ENCODE data around the gene SYNJ2. TPM values are rescaled to one million over a fixed set of nuclear protein-coding genes. Genes with fewer than 3 reads are reported as not detected.

The SYNJ2 gene
- total and polyA plus RNA-seq, 2 experiments from 2014 or later = 20.5 to 28.6 TPM

- Histone ChIP-seq H4K20me1 (ENCODE audit: insufficient read depth) (no peaks in the 10 kb centered on the region), H3K4me3 (no peak overlapping the region), H3K9ac (no peak overlapping the region), H3K79me2 (ENCODE audit: insufficient read depth) (peaks cover 2% of the 10 kb centered on the region; the same call in 1 of the 2 replicates), H2AFZ (no peak overlapping the region), H3K4me2 (ENCODE audit: unreplicated experiment) (no peak overlapping the region), H3K27me3 (replicated peaks; ENCODE audit: insufficient read depth) (no peaks in the 10 kb centered on the region), H3K4me1 (ENCODE audit: insufficient read depth) (no peaks in the 10 kb centered on the region), H3K36me3 (ENCODE audit: low read depth) (peaks cover 14% of the 10 kb centered on the region), H3F3A (ENCODE audit: insufficient read depth) (peaks cover 34% of the 10 kb centered on the region), H3K9me3 (ENCODE audit: low read depth) (no peaks in the 10 kb centered on the region), H3K9me2 (ENCODE audit: insufficient read depth) (no peaks in the 10 kb centered on the region), H3K27ac (no peak overlapping the region)
- no peak for TF ChIP-seq EZH2phosphoT487 (IDR thresholded peaks at IDR 0.05; ENCODE audit: insufficient read depth, low read depth)
- TF ChIP-seq EZH2 (IDR thresholded peaks at IDR 0.05; ENCODE audit: insufficient read depth, poor library complexity, severe bottlenecking) = no peak
- DNase-seq = no peak
- WGBS, 2 experiments (ENCODE audit: low coverage in 1 of 2, low lambda C conversion rate in 2 of 2, missing lambda C conversion rate in 2 of 2) = 92 to 100% methylated on average over 4 of the region's 4 CpGs
- in situ Hi-C loops (cut with MboI) = no loop called here
Measured at GRCh38 chr6:158103228-158103627, 121.6 kb downstream of the SYNJ2 start.

GRCh38 chr6:158104696-158105095 is 123.0 kb downstream of the SYNJ2 start:
- WGBS, 2 experiments (ENCODE audit: low coverage in 1 of 2, low lambda C conversion rate in 2 of 2, missing lambda C conversion rate in 2 of 2) = 93 to 96% methylated on average over 2 of the region's 2 CpGs

GRCh38 chr6:158109748-158110147 is 128.1 kb downstream of the SYNJ2 start:
- Histone ChIP-seq H3K9me2 (ENCODE audit: insufficient read depth) (no peaks in the 10 kb centered on the region), H3K27ac (no peak overlapping the region; the same call in 1 of the 2 replicates), H3K4me2 (ENCODE audit: unreplicated experiment) (no peak overlapping the region), H3K9me3 (ENCODE audit: low read depth) (no peaks in the 10 kb centered on the region), H3K9ac (no peak overlapping the region), H3F3A (ENCODE audit: insufficient read depth) (peaks cover 33% of the 10 kb centered on the region), H3K27me3 (replicated peaks; ENCODE audit: insufficient read depth) (no peaks in the 10 kb centered on the region), H3K4me3 (no peak overlapping the region), H3K4me1 (ENCODE audit: insufficient read depth) (no peaks in the 10 kb centered on the region), H3K79me2 (ENCODE audit: insufficient read depth) (no peaks in the 10 kb centered on the region), H3K36me3 (ENCODE audit: low read depth) (peaks cover 19% of the 10 kb centered on the region; the same call in 1 of the 2 replicates), H4K20me1 (ENCODE audit: insufficient read depth) (no peaks in the 10 kb centered on the region), H2AFZ (no peak overlapping the region)
- in situ Hi-C loops (cut with MboI) = no loop called here
- TF ChIP-seq EZH2phosphoT487 (IDR thresholded peaks at IDR 0.05; ENCODE audit: insufficient read depth, low read depth) (no peak), EZH2 (IDR thresholded peaks at IDR 0.05; ENCODE audit: insufficient read depth, poor library complexity, severe bottlenecking) (no peak)
- 95 to 97% methylated on average over 2 of the region's 2 CpGs for WGBS, 2 experiments (ENCODE audit: low coverage in 1 of 2, low lambda C conversion rate in 2 of 2, missing lambda C conversion rate in 2 of 2)
- peak; percentile 12 for DNase-seq

More at GRCh38 chr6:158104696-158105095, 123.0 kb downstream of the SYNJ2 start:
- in situ Hi-C loops (cut with MboI) = no loop called here
- no peak overlapping the region for H3K27ac ChIP-seq
- H2AFZ ChIP-seq = no peak overlapping the region
- no peaks in the 10 kb centered on the region for H3K9me3 ChIP-seq (ENCODE audit: low read depth)
- H3K36me3 ChIP-seq (ENCODE audit: low read depth) = peaks cover 5% of the 10 kb centered on the region
- TF ChIP-seq EZH2phosphoT487 (IDR thresholded peaks at IDR 0.05; ENCODE audit: insufficient read depth, low read depth) (no peak), EZH2 (IDR thresholded peaks at IDR 0.05; ENCODE audit: insufficient read depth, poor library complexity, severe bottlenecking) (no peak)
- no peak for DNase-seq
- no peaks in the 10 kb centered on the region for H3K9me2 ChIP-seq (ENCODE audit: insufficient read depth)
- H3K79me2 ChIP-seq (ENCODE audit: insufficient read depth) = no peaks in the 10 kb centered on the region
- H3F3A ChIP-seq (ENCODE audit: insufficient read depth) = peaks cover 25% of the 10 kb centered on the region
- no peaks in the 10 kb centered on the region for H3K27me3 ChIP-seq (replicated peaks; ENCODE audit: insufficient read depth)
- no peaks in the 10 kb centered on the region for H3K4me1 ChIP-seq (ENCODE audit: insufficient read depth)
- no peak overlapping the region for H3K4me2 ChIP-seq (ENCODE audit: unreplicated experiment)
- H3K4me3 ChIP-seq = no peak overlapping the region
- no peak overlapping the region for H3K9ac ChIP-seq
- H4K20me1 ChIP-seq (ENCODE audit: insufficient read depth) = no peaks in the 10 kb centered on the region

- Histone ChIP-seq H2AFZ (no peak overlapping the region), H3K27me3 (replicated peaks; ENCODE audit: insufficient read depth) (no peaks in the 10 kb centered on the region), H3K9me3 (ENCODE audit: low read depth) (no peaks in the 10 kb centered on the region), H3K4me1 (ENCODE audit: insufficient read depth) (no peaks in the 10 kb centered on the region), H3F3A (ENCODE audit: insufficient read depth) (peaks cover 33% of the 10 kb centered on the region), H4K20me1 (ENCODE audit: insufficient read depth) (no peaks in the 10 kb centered on the region), H3K36me3 (ENCODE audit: low read depth) (peaks cover 19% of the 10 kb centered on the region; the same call in 1 of the 2 replicates), H3K9me2 (ENCODE audit: insufficient read depth) (no peaks in the 10 kb centered on the region), H3K27ac (no peak overlapping the region), H3K4me2 (ENCODE audit: unreplicated experiment) (no peak overlapping the region), H3K9ac (no peak overlapping the region), H3K79me2 (ENCODE audit: insufficient read depth) (no peaks in the 10 kb centered on the region), H3K4me3 (no peak overlapping the region)
- TF ChIP-seq EZH2 (IDR thresholded peaks at IDR 0.05; ENCODE audit: insufficient read depth, poor library complexity, severe bottlenecking) = no peak
- no peak for TF ChIP-seq EZH2phosphoT487 (IDR thresholded peaks at IDR 0.05; ENCODE audit: insufficient read depth, low read depth)
- in situ Hi-C loops (cut with MboI) = no loop called here
- 83 to 87% methylated on average over 5 of the region's 5 CpGs for WGBS, 2 experiments (ENCODE audit: low coverage in 1 of 2, low lambda C conversion rate in 2 of 2, missing lambda C conversion rate in 2 of 2)
- no peak for DNase-seq
Measured at GRCh38 chr6:158110986-158111385, 129.3 kb downstream of the SYNJ2 start.

GRCh38 chr6:158111987-158112386 is 130.3 kb downstream of the SYNJ2 start:
- Histone ChIP-seq H3K36me3 (ENCODE audit: low read depth) (peaks cover 19% of the 10 kb centered on the region; the same call in 1 of the 2 replicates), H3K79me2 (ENCODE audit: insufficient read depth) (no peaks in the 10 kb centered on the region), H3F3A (ENCODE audit: insufficient read depth) (peaks cover 33% of the 10 kb centered on the region), H4K20me1 (ENCODE audit: insufficient read depth) (no peaks in the 10 kb centered on the region), H3K27ac (no peak overlapping the region), H3K9me3 (ENCODE audit: low read depth) (no peaks in the 10 kb centered on the region), H3K4me2 (ENCODE audit: unreplicated experiment) (no peak overlapping the region), H3K9me2 (ENCODE audit: insufficient read depth) (no peaks in the 10 kb centered on the region), H3K4me3 (no peak overlapping the region), H3K9ac (no peak overlapping the region), H3K27me3 (replicated peaks; ENCODE audit: insufficient read depth) (no peaks in the 10 kb centered on the region), H3K4me1 (ENCODE audit: insufficient read depth) (no peaks in the 10 kb centered on the region), H2AFZ (no peak overlapping the region)
- DNase-seq = no peak
- WGBS, 2 experiments (ENCODE audit: low coverage in 1 of 2, low lambda C conversion rate in 2 of 2, missing lambda C conversion rate in 2 of 2) = 93 to 94% methylated on average over 5 of the region's 5 CpGs
- in situ Hi-C loops (cut with MboI) = no loop called here
- TF ChIP-seq EZH2 (IDR thresholded peaks at IDR 0.05; ENCODE audit: insufficient read depth, poor library complexity, severe bottlenecking) = no peak
- no peak for TF ChIP-seq EZH2phosphoT487 (IDR thresholded peaks at IDR 0.05; ENCODE audit: insufficient read depth, low read depth)
